Right renal cortex interstitium (tissue), 3 donors: Measurements from ENCODE around the gene GABBR1. TPM values are rescaled to one million over a fixed set of nuclear protein-coding genes. Genes with fewer than 3 reads are reported as not detected.
A peak's percentile ranks its signal among the peaks of the same experiment; 100 is the strongest.
"Not testable (repeated sequence)": the region's sequence is repeated elsewhere in the genome, so short reads cannot be mapped to it uniquely, and the experiment has no call there.

ENCODE experiments used
- DNase-seq, 3 donors: peaks; one replicate each; pipeline ENCODE4 v3.0.0-alpha.2; 2013; ENCODE audit warnings: low read depth in 3 of 3, low spot score in 2 of 3
- polyA plus RNA-seq, 3 donors: library from polyadenylated mRNA; unstranded; fragments of 120-200 nt; gene quantifications; one replicate each; pipeline ENCODE4 v1.2.1, GENCODE V29; 2013; ENCODE audit not compliant: insufficient read length in 3 of 3

The GABBR1 gene
- 10 to 100 TPM; 35.7 to 49.9 (median 42.7) TPM for polyA plus RNA-seq

DNA sequence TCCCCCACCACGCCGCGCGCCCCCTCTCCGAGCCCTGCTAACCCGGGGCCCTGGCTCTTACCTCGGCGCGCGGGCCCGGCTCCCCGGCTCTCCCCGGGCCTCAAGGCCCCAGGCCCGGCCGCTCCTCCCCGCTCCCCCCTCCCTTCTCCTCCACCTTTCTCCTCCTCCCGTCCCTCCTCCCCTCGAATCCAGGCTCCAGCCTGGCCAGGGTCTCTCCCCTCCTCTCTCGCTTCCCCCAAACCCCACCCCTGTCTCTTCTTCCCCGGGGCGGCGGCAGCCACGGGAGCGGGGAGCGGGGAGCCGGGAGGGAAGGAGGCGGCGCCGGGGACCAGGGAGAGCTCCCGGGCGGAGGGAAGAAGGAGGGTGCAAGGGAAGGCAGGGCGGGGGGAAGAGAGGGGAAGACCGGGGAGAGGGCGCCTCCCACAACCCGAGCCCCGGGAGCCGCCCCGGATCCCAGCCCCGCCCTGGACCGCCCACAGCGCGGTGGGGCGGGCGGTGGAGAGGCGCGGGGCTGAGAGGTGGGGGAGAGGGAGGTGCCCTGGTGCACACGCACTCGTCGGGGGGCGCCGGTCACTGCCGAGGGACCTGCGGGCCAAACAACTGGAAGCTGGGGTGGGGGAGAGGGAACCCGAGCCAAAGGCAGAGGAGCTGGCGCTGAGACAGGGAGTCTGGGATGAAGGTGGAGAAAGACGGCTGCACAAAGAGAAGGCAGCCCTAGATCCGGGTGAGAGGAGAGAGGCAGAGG is at the start of gene GABBR1:
GABBR1 (minus strand) TSS at position 395 of the 745 bp plus-strand sequence. CDS start 798 bp downstream, outside the sequence.
- peak; percentile 58 to 84 (median 81) for DNase-seq

DNA sequence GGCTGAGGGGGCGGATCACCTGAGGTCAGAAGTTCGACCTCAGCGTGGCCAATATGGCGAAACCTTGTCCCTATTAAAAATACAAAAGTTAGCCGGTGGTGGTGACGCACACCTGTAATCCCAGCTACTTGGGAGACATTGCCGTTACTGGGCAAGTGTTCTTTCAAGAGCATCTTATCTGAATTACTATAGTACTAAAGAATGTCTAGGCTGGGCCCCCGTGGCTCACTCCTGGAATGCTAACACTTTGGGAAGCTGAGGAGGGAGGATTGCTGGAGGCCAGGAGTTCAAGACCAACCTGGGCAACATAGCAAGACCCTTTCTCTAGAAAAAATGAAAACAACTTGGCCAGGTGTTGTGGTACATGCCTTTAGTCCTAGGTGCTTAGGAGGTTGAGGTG is 48.8 kb upstream of the GABBR1 start:
- DNase-seq: no peak

DNA sequence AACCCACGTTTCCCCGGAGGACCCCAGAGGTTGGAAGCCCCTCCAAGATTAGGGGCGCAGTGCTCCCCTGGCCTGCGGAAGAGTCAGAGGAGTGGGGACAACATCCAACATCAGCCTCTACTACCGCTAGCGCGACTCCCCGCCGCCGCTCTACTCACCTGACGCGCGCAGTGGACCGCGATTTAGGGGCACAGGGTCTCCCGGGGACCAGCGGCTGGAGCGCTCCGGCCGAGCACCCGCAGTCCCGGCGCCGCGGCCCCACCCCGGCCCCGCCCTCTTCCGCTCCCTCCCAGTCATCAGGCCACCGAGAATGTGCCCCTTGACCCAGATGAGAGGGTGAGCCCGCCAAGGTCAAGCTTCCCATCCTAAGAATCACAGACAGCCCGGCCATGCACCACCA is 47.9 kb upstream of the GABBR1 start, which contains the start of gene ZFP57:
ZFP57 (minus strand) TSS at position 249 of the 400 bp plus-strand sequence. CDS start 4,149 bp downstream, outside the sequence.
- DNase-seq: no peak

DNA sequence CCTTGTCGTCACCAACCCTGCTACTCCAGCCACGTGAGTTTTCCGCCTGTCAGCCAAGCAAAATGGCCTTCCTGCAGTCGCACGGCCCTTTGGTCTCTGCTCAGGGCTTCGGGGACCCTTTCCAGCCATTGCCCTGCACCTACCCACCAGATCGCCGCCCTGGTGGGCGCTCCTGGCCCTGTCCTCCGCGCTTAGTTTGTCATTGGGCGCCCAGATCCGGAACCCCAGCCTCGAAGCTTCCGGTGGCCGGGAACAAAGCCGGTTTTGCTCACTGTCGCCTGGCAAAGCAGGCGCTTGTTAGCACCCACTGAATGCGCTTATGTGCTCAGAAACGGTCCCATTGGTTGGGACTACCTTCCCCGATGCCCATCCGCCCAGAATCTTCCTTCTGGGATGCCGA is 47.4 kb upstream of the GABBR1 start:
- no peak for DNase-seq

DNA sequence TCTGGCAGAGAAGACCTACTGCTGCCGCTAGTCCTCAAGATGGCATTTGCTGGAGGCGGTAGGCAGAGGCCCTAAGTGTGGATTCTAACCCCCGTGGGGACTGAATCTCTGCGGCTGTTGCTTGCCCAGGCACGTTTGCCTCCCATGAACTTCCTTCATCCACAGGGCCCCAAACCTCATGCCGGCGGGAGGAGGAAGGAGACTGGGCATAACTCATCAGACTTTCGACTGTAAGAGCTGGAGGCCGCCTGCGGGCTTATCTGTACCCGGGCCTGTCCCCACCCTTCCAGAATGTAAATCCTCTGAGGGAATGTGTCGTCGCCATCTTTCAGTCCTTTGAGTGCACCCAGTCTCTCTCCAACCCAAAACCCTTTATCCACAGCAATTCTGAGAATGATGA is 47.0 kb upstream of the GABBR1 start:
- DNase-seq: no peak

DNA sequence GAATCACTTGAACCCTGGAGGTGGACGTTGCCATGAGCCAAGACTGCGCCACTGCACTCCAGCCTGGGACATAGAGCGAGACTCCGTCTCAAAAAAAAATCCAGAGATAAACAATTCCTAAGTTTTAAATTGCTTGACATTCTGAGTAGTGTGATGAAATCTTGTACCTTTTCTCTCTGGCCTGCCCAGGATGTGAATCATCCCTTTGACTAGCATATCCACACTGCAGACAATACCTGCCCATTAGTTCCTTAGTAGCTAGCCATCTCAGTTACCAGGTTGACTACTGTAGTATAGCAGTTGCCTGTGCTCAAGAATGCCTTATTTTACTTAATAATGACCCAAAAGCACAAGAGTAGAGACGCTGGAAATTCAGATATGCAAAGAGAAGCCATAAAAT is 45.1 kb upstream of the GABBR1 start:
- DNase-seq: no peak

DNA sequence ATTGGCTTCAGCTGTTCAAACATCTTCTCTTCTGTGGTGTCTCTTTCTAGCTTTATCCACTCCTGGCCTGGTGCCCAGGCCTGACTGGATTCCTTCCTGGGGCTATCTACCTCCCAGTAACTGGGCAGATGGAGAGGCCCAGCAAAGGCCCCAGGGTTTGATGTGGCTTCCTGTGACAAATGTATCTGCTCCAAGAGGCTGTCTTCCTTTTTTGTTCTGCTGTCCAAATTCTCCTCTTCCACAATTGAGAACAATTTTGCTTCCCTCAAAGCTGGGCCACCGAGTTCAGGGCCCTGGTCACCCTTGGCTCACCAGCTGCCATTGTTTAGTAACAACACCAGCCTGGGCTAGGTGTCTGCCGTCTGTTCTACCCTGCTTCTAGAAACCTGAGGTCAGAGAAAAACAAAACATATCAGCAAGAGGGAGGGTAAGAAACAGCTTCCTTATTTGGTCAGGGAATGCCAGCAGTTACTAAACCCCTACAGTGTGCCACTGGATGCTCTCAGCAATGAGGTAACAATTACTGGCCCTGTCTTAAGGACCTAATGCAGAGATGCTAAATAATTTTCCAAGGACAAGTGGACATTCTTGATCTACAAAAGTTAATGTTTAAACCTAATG is 44.1 kb upstream of the GABBR1 start:
- no peak for DNase-seq

DNA sequence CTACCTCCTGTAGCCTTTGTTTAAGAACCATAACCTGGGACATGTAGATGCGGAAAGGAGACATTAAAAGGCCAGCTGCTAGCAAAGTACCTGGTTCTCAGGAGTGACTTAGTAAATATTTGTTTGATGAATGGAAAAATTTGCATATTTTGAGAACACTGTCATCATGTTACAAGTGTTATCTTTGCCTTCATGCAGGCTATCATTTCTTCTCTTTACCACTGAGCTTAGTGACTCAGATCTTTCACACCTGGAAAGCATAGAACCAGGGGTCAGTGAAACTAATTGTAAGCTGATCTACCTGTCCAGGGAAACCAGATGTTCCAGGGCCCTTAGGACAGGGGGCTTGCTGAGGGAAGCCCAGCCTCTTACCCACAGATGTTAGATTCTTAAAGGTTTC is 42.6 kb upstream of the GABBR1 start:
- no peak for DNase-seq

DNA sequence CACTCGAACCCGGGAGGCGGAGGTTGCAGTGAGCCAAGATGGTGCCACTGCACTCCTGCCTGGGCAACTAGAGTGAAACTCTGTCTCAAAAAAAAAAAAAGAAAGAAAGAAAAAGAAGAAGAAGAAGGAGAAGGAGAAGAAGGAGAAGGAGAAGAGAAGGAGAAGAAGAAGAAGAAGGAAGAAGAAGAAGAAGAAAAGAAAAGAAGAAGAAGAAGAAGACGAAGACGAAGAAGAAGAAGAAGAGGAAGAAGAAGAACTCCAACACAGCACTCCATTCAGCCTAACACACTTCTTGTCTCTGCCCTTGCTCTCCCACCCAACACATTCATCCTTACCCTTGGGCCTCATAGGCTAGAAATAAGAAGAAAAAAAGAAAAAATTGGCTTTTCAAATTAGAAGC is 41.0 kb upstream of the GABBR1 start:
- DNase-seq: no peak

DNA sequence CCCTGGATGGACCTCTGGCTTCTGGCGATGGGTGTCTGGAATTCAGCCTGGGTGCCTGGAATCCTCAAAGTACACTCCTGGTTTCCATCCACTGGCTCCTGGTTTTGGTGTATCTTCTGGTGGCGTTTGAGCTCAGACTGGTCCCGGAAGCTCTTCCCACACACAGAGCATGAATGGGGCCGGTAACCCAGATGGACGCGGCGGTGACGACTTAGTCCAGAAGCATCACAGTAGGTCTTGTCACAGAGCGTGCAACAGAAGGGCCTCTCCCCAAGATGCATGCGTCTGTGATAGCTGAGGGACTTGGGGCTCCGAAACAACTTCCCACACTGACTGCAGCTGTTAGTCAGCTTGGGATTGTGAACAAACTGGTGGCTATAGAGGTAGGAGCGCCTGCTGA is 40.2 kb upstream of the GABBR1 start:
- no peak for DNase-seq

DNA sequence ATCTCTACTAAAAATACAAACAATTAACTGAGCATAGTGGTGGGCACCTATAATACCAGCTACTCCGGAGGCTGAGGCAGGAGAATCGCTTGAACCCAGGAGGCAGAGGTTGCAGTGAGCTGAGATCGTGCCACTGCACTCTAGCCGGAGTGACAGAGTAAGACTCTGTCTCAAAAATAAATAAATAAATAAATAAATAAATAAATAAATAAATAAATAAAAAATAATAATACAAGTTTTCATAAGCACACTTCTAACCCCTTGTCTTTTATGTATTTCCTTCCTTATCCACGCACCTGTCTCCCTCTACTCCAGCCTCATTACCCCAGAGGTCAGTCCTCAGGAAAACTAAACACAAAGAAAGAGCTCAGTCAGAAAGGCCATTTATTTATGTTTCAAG is 39.1 kb upstream of the GABBR1 start:
- not testable (repeated sequence) for DNase-seq

DNA sequence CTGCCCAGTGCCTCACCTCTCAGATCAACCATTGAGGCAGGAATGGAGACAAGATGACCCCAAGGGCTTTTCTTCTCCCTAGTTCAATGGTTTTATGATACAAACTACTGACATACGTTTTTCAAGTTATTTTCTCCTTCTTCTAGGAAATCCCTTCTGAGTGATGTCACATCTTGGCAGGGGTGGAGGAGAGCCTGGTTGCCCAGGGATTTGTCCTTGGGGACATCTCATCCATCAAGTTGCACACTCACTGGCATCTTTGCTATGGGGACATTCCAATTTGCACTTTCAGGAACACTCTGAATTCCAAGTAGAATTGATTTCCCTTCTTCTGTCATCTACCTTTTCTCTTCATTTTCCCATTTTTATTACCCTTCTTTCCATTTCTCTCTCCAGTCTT is 38.0 kb upstream of the GABBR1 start:
- no peak for DNase-seq

DNA sequence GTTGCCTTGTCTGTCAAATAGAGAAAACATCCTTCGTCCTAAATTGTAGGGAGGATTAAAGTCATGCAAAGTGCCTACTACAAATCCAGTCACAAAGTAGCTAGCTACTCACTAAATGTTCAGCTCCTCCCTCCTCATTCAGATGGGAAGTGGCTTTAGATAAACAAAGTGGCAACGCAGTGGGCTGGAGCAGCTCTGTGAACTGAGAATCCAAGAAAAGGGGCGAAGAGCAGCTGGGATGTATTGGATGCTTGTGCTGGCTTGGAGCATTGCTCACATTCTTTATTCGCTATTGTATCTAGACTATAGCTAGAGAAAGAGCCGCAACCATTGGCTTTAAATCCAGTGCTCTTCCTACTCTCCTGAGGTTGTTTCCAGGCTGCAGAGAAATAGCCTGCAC is 34.2 kb upstream of the GABBR1 start:
- DNase-seq: no peak

DNA sequence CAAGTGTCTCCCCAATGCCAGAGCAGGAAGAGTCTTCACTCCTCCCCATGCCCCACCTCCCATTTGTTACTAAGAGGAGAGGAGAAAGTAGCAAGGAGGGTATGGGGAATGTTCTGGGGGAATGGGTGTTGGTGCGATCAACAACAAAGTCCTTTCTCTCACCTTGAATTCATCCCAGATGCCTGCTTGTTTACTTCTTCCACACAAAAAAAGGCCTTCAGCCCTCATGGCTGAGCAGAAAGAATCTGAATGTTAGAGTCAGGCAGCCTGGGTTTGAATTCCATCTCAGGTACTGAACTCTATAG is 33.8 kb upstream of the GABBR1 start:
- DNase-seq: no peak

DNA sequence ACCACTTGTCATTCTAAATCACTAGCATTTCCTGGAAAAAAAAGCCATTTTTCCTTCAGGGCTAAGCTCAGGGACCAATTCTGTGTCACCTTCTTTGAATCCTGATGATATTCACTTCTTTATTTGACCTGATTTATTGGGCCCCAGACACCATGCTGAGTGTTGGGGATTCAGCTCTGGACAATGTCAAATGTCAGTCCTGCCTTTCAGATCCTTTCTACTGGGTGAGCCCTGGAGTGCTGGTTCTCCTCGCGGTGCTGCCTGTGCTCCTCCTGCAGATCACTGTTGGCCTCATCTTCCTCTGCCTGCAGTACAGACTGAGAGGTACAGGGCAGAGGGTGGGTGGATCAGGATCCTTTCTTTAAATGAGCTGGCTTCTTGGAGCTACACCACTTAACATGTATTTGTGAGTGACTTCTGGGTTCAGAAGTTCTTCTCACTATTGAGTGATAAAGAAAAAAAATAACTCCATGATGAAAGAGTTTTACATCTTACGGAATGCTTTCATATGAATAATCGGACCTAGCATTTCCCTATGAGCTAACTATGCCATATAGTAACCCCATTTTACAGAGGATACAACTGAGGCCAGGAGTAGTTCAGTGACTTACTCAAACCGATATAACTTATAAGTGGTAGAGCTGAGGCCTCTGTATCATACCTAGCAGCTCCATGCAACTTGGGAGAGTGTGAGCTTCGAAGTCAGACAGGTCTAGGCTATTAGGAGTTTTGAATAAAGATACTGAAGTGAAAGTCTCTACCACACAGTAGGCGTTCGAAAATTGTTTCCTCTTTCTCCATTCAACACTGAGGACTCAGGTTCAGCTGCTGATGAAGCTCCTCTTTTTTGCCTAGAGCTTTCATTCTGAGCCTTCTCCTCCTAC is 33.2 kb upstream of the GABBR1 start:
- DNase-seq: no peak

DNA sequence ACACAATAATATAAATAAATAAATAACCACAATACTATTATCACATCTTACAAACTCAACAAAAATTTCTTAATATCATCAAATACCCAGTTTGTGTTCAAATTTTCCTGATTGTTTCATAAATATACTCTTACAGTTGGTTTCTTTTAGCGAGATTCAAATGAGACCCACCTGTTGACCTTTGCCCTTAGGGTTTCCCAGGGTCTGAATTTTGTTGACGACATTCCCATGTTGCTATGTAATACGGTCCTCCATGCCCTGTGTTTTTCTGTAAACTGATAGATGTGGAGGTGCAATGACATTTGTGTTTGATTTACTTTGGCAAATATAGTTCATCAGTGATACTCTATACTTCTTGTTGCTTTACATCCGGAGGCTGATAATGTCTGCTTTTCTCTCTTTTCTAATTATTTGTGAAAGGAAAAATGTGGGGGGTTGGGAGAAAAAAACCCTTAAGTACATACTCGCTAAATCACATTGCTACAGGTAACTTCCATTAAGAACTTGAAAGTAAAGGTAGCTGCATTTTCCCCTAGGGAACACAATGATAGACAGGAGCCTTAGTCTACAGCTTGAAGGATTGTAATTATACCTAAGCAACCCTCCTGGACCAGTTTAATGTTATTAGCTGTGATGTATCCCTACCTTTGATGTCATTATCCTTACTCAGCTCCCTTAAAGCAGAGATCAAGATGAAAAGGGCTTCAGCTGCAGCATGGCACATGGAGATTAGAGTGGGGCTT is 30.5 kb upstream of the GABBR1 start:
- DNase-seq: no peak

DNA sequence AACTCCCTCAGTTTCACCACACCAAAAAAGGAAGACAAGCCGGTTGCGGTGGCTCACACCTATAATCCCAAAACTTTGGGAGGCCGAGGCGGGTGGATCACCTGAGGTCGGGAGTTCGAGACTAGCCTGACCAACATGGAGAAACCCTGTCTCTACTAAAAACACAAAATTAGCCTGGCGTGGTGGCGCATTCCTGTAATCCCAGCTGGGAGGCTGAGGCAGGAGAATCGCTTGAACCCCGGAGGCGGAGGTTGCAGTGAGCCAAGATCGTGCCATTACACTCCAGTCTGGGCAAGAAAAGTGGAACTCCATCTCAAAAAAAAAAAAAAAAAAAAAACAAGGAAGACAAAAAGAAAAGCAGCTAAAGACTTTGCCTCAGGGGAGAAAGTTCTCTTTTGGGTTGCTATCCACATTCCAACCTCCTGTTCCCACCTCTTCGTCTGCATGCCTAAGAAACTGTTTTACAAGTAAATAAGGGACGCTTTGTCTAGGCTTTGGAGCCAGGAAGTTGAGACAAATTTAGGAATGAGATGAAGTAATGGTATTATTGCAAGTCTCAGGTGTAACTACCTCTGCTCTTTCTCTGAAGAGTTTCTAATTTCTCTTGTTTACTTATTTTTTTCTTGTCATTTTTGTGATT is 28.6 kb upstream of the GABBR1 start:
- DNase-seq: not testable (repeated sequence)

DNA sequence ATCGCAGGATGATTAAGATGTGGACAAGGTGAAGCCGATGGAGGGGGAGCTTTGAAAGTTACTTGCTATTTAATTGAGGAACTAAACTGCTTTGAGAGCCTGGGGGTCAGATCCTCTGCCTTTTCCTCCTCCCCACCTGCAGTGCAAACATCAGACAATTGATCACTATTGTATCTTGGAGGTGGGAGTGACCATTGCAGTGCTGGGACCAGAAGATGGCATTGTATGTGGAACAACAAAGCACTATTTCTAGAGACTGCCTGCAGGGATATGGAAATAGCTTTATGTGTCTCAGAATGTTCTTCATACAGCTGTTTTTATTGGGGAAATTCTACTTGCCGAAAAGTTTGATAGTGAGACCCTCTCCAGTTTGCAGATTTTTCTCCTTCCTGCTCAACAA is 28.1 kb upstream of the GABBR1 start:
- no peak for DNase-seq

DNA sequence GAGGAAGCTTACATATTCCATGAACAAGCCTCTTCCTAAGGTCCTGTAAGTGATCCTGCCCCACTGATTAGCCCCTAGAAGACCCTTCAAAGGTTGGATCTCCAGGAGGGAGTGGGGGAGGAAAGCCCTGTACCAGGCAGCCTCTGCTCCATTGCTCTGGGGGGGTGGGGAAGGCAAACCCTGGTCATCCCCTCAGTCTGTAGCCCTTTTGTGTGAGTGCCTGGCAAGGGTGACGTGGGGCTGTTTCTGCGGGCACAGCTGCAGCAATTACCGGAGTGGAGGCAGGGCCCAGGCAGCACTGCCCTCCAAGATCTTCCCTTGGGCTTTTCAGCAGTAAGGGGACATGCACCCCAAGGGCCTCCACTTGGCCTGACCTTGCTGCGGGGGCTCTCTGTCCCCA is 23.8 kb upstream of the GABBR1 start, which contains the start of gene MOG:
MOG (plus strand) TSS at position 295 of the 400 bp plus-strand sequence. CDS start 118 bp downstream, outside the sequence.
- DNase-seq: no peak

DNA sequence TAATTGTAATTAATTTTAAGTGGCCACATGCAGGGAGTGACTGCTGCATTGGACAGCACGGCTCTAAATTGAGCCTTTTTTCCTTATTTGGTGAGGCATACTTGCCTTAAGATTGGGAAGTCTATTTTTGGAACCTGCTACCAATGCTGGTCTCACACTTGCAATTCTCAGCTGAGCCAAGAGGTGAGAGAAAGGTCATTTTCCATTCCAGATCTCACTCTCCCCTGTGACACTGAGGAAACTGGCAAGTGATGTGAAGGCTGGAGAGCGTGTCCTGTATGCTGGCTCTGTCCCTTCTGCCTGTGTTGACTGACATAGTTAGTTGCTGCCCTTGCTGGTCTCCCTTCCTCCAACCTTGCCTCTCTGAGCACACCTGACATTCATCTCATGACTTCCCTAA is 23.2 kb upstream of the GABBR1 start:
- DNase-seq: no peak
